ENCODE results near the gene CCNC.

GRCh38 chr6:99543968-99544367 lies 24.5 kb downstream of the CCNC start:
- no peak for TF ChIP-seq CTCF (IDR thresholded peaks at IDR 0.05)
- TF ChIP-seq POLR2A (IDR thresholded peaks at IDR 0.05): no peak

Measured in lower leg skin (tissue), 3 donors.